SU-DHL-6 (cell line): ENCODE results near the gene KIR3DL3.

ENCODE experiments used
- H2AFZ ChIP-seq: fragments of 200-600 bp; sonication (generic); 2 replicates; pipeline ENCODE4 v1.6.1; 2014; ENCODE audit warnings: low read depth, mild to moderate bottlenecking, moderate library complexity, mixed read lengths, antibody characterized with exemption, low read length; ENCODE audit not compliant: severe bottlenecking
- H3F3A ChIP-seq: fragments of 200-600 bp; shearing (Covaris generic); 2 replicates; pipeline ENCODE4 v1.6.0; 2016; ENCODE audit warnings: antibody characterized with exemption, mild to moderate bottlenecking; ENCODE audit not compliant: insufficient read depth
- H3K27ac ChIP-seq: fragments of 200-600 bp; sonication (generic); 2 replicates; pipeline ENCODE4 v1.5.1; 2016; ENCODE audit warnings: low read depth, mild to moderate bottlenecking, low read length, moderate library complexity, mixed read lengths
- H3K27me3 ChIP-seq: fragments of 200-600 bp; sonication (generic), shearing (Covaris generic); 2 replicates; pipeline ENCODE4 v1.6.0; 2014; ENCODE audit warnings: mild to moderate bottlenecking, low read length
- H3K36me3 ChIP-seq: fragments of 200-600 bp; sonication (generic); 2 replicates; pipeline ENCODE4 v1.6.1; 2014; ENCODE audit warnings: mild to moderate bottlenecking, low read length, mixed read lengths
- H3K4me2 ChIP-seq: fragments of 300-600, 200-600 bp; shearing (Covaris generic), sonication (generic); 2 replicates; pipeline ENCODE4 v1.6.0; 2014; ENCODE audit warnings: low read length, low read depth, mild to moderate bottlenecking; ENCODE audit not compliant: poor library complexity, severe bottlenecking
- H3K4me3 ChIP-seq: fragments of 200-600 bp; sonication (generic); 2 replicates; pipeline ENCODE4 v1.5.1; 2014; ENCODE audit warnings: antibody characterized with exemption, low read length, mild to moderate bottlenecking, mixed read lengths; ENCODE audit not compliant: insufficient read depth, poor library complexity, severe bottlenecking
- H3K79me2 ChIP-seq: fragments of 200-600 bp; sonication (generic); 2 replicates; pipeline ENCODE4 v1.6.1; 2014; ENCODE audit warnings: mild to moderate bottlenecking, low read length, moderate library complexity; ENCODE audit not compliant: insufficient read depth
- H3K9ac ChIP-seq: fragments of 200-600 bp; sonication (generic); 2 replicates; pipeline ENCODE4 v1.7.0; 2014; ENCODE audit warnings: mild to moderate bottlenecking, low read length
- H3K9me2 ChIP-seq: fragments of 200-600 bp; sonication (generic); replicated peaks from 2 replicates; pipeline ENCODE4 v1.6.1; 2014; ENCODE audit warnings: low read length; ENCODE audit not compliant: insufficient read depth
- H3K9me3 ChIP-seq: fragments of 200-600 bp; sonication (generic); 2 replicates; pipeline ENCODE4 v1.6.1; 2014; ENCODE audit warnings: low read length, mixed read lengths; ENCODE audit not compliant: insufficient read depth
- H4K20me1 ChIP-seq: fragments of 200-600 bp; sonication (generic); 2 replicates; pipeline ENCODE4 v1.6.1; 2014; ENCODE audit warnings: low read depth, mild to moderate bottlenecking, antibody characterized with exemption, low read length, moderate library complexity, mixed read lengths
- CTCF ChIP-seq: fragments of 200-600 bp; sonication (generic); IDR thresholded peaks from one replicate; pipeline ENCODE4 v1.5.1; 2017; ENCODE audit warnings: antibody characterized with exemption, mild to moderate bottlenecking, low read length, moderate library complexity; ENCODE audit not compliant: insufficient read depth, poor library complexity, severe bottlenecking
- EZH2phosphoT487 ChIP-seq: fragments of 200-600 bp; sonication (generic), shearing (Covaris generic); conservative IDR thresholded peaks from 2 replicates; pipeline ENCODE4 v1.6.1; 2018; ENCODE audit warnings: mild to moderate bottlenecking, antibody characterized with exemption, low read length, moderate library complexity, mixed read lengths

The KIR3DL3 gene

DNA sequence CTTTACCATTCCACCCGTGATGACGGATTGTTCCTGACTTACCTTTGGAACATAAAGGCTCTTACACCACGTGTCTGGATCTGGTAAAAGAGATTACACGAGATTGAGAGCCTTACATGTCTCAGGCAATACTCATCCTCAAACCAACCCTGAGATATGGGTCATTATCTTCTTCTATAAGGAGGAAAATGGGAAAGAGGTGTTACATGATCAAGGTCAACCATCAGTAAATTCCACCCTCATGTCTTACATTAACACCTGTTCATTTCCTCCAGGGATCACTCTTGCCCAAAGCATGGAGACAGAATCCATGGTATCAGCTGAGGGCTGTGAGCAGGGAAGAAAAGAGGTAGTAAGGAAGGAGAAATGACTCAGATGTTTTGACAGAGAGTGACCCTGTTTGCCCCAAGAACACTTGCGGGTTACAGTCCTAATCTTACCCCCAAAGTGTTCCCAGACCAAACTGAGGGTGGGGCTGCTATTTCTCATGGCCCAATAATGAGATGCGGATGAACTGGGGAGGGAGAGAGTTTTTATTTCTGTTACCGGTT lies 41.9 kb upstream of the KIR3DL3 start:
- Histone ChIP-seq H3K4me2 (no peak overlapping the region), H3K9me3 (no peaks in the 10 kb centered on the region), H3K36me3 (no peaks in the 10 kb centered on the region), H3K27ac (no peak overlapping the region), H3K79me2 (no peaks in the 10 kb centered on the region), H3K9ac (no peak overlapping the region), H3F3A (no peaks in the 10 kb centered on the region), H3K9me2 (no peaks in the 10 kb centered on the region), H3K27me3 (no peaks in the 10 kb centered on the region), H2AFZ (no peak overlapping the region), H3K4me3 (no peak overlapping the region), H4K20me1 (no peaks in the 10 kb centered on the region)
- TF ChIP-seq CTCF, result no peak
- TF ChIP-seq EZH2phosphoT487, result no peak

- Histone ChIP-seq H3K36me3 (no peaks in the 10 kb centered on the region), H3F3A (no peaks in the 10 kb centered on the region), H3K9ac (no peak overlapping the region), H3K9me3 (no peaks in the 10 kb centered on the region), H4K20me1 (no peaks in the 10 kb centered on the region), H3K79me2 (no peaks in the 10 kb centered on the region), H3K27ac (no peak overlapping the region), H3K9me2 (no peaks in the 10 kb centered on the region), H3K4me3 (no peak overlapping the region), H3K4me2 (no peak overlapping the region), H2AFZ (no peak overlapping the region), H3K27me3 (no peaks in the 10 kb centered on the region)
- no peak for TF ChIP-seq EZH2phosphoT487
- TF ChIP-seq CTCF, result no peak
These were observed 39.7 kb upstream of the KIR3DL3 start for GRCh38 chr19:54684527-54684926.

DNA sequence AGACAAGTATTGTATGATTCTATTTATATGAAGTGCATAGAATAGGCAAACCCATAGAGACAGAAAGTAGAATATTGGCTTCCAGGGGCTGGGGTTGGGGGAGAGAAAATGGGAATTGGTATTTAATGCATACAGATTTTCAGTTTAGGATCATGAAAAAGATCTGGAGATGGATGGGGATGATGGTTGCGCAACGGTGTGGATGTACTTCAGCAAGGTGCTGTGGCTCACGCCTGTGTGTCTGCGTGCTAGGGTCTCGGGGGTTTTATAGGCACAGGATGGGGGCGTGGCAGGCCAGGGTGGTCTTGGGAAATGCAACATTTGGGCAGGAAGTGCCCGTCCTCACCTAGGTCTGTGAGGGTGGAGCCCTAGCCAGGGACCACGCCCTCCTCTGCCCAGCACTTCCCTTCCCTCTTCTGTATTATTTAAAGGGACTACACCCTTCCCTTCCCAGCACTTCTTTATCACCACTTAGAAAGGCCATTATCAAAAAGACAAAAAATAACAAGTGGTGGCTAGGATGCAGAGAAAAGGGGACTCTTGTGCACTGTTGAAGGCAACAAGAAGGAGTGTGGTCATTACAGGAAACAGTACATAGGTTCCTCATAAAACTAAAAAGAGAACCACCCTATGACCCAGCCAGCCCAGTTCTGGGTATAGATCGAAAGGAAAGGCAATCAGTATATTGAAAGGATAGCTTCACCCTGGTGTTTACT lies 32.5 kb upstream of the KIR3DL3 start:
- no peak for TF ChIP-seq CTCF
- TF ChIP-seq EZH2phosphoT487, result no peak
- H3K9me3 ChIP-seq, result no peaks in the 10 kb centered on the region
- H3K79me2 ChIP-seq, result no peaks in the 10 kb centered on the region
- no peaks in the 10 kb centered on the region for H3F3A ChIP-seq
- H3K36me3 ChIP-seq, result no peaks in the 10 kb centered on the region
- no peak overlapping the region for H2AFZ ChIP-seq
- H4K20me1 ChIP-seq, result no peaks in the 10 kb centered on the region
- H3K4me2 ChIP-seq, result no peak overlapping the region
- no peak overlapping the region for H3K27ac ChIP-seq
- no peaks in the 10 kb centered on the region for H3K27me3 ChIP-seq
- no peaks in the 10 kb centered on the region for H3K9me2 ChIP-seq
- H3K9ac ChIP-seq, result no peak overlapping the region
- H3K4me3 ChIP-seq, result no peak overlapping the region
